Measurements from ENCODE around the gene IQGAP1. TPM values are rescaled to one million over a fixed set of nuclear protein-coding genes. Genes with fewer than 3 reads are reported as not detected.

The IQGAP1 gene
- total and polyA plus RNA-seq, 2 of the 13 experiments (the other 11 are each of a cell fraction or from before 2014, with no cell fraction given): 29.5 to 37.9 TPM

- TF ChIP-seq ARID4A (CRISPR knock-in tag; IDR thresholded peaks at IDR 0.05; ENCODE audit: borderline replicate concordance): peak; percentile 79; the same call in 1 of the 2 replicates
- TF ChIP-seq ZNF256 (CRISPR knock-in tag; conservative IDR thresholded peaks at IDR 0.05): peak; percentile 58; the same call in 1 of the 2 replicates
- TF ChIP-seq HMGXB4 (CRISPR knock-in tag; IDR thresholded peaks at IDR 0.05; ENCODE audit: borderline replicate concordance in 1 of 2, low read depth in 1 of 2): peak; percentile 49 to 64; a peak in 1 of 4 replicates
- TF ChIP-seq ZBTB46 (CRISPR knock-in tag; IDR thresholded peaks at IDR 0.05; ENCODE audit: borderline replicate concordance): no peak
Observed at GRCh38 chr15:90489944-90490343, 101.9 kb downstream of the IQGAP1 start (continued).

Measured in HepG2 (cell line).